Left renal pelvis (tissue), 4 donors: ENCODE measurements around the gene SPRY4. TPM values are rescaled to one million over a fixed set of nuclear protein-coding genes. Genes with fewer than 3 reads are reported as not detected.
"Not testable (repeated sequence)": the region's sequence is repeated elsewhere in the genome, so short reads cannot be mapped to it uniquely, and the experiment has no call there.

Source experiments
- DNase-seq, 4 donors: peaks; one replicate each; pipeline ENCODE4 v3.0.0-alpha.2; 2013; ENCODE audit warnings: low read depth in 4 of 4, low spot score in 3 of 4
- polyA plus RNA-seq, 4 donors: library from polyadenylated mRNA; unstranded; fragments of 120-200 nt; gene quantifications; one replicate each; pipeline ENCODE4 v1.2.1, GENCODE V29; 2013; ENCODE audit not compliant: insufficient read length in 4 of 4

Gene SPRY4
- polyA plus RNA-seq, 4 donors = 30.2 to 33.9 (median 33.5) TPM

DNA sequence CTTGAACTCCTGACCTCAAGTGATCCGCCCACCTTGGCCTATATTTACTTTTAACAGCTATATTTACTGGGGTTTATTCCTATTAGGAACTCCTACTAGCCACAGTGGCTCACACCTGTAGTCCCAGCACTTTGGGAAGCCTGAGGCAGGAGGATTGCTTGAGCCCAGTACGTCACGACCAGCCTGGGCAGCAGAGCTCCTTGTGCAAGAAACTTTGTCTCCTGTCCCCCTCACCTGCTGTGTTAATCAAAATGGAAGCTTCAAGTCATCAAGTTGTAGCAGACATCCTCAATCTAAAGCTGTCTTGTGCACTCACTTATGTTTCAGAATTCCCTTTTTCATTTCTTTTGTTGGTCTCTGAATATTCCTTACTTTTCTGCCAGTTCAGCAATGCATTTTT is 15.0 kb upstream of the SPRY4 start:
- DNase-seq = no peak

GRCh38 chr5:142334538-142334937 is 9.7 kb upstream of the SPRY4 start:
- no peak for DNase-seq

GRCh38 chr5:142333749-142334148 is 8.9 kb upstream of the SPRY4 start:
- not testable (repeated sequence) for DNase-seq

- DNase-seq = no peak
Measured at GRCh38 chr5:142330444-142330843, 5.6 kb upstream of the SPRY4 start.

- DNase-seq = no peak
Measured at GRCh38 chr5:142330026-142330425, 5.2 kb upstream of the SPRY4 start.

- DNase-seq = no peak
Measured at GRCh38 chr5:142327111-142327842, 2.5 kb upstream of the SPRY4 start.

DNA sequence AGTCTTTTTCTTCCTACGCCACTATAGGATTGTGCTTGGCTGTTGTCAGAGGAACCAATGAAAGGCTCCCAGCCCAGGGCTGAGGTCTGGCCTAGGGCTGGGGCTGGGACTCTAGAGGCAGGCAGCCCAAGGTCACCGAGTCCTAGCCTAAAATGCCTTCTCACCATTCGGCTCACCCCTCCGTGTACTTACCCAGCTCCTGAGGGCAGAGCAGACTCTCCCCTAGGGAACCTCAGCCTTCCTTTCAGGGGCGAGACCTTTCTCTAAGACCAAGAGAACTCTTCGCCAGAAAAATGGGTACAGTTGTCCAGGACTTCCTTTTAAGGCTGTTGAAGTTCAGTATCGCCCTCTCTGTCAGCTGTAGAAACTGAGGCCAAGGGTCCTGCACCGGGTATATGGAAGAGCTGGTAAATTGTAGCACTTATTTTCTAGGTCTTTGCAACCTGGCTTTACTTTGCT is 1.7 kb upstream of the SPRY4 start:
- DNase-seq = no peak

DNA sequence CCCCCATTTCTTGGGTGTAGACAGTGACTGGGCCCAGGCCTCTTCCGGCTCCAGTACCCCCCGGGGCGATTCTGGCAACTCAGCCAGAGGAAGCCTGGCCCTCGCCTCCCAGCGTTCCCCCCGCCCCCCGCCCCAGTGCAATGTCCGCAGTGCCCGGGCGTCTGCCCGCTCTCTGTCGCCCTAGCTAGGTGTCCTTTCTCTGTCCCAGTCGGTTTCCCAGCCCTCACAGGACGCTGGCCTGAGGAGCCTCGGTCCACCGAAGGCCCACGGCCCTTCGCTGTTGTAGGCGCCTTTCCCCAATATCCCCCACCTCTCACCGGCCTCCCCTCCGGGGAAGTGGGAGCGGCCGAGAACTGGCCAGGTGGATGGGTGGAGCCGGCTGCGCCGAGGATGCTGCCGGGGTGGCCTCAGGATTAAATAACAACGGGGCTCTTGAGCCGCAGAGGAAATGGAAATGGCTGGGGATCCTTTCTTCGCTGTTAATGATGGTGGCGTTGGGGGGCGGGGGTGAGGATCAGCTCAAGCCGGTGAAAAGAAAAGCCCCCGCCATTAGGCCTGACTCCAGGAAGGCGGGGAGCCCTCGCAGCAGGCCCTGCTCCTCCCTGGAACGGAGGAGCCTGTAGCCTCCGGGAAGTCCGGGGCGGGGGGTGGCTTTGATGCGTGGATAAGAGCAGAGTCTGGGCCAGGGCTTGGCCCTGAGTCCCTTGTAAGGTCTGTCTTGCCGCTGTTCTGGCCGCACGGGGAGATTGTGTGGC is 1.1 kb upstream of the SPRY4 start:
- DNase-seq = no peak

DNA sequence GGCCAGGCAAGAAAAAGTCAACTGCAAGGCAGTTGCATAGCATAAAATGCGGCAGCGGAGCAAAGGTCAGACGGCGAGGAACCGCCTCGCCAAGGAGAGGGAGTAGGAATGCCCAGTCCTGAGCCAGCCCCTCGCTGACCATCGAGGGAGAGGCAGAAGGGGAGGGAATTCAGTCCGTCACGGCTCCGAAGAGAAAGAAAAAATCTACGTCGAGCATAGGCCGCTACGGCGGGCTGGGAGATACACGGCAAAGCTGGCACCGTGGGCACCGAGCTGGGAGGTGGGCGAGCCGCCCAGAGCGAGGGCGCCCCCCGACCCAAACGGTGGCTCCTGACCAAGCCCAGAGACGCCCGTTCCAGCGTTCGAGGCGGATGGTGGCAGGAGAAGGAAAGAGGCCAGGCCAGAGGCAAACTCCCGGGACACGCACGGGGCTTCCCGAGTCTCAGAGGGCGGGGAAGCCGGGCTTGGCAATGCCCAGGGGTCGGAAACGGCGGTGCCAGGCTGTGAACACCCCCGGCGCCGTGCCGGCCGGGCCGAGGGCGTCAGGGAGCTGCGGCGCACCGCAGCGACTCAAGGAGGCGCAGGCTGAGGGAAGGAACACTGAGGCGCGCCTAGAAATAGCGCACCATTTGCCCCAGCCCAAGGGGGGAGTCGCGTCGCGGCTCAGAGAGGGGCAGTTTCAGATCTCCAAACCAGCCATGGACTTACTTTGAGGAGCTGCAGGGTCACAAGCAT is 518 bp downstream of the SPRY4 start:
- DNase-seq = no peak

- DNase-seq = no peak
Measured at GRCh38 chr5:142323480-142324135, 1.2 kb downstream of the SPRY4 start.

GRCh38 chr5:142322747-142323479 is 1.9 kb downstream of the SPRY4 start:
- no peak for DNase-seq

- DNase-seq = no peak
Measured at GRCh38 chr5:142322403-142322746, 2.4 kb downstream of the SPRY4 start.

- DNase-seq = no peak
Measured at GRCh38 chr5:142320851-142321560, 3.8 kb downstream of the SPRY4 start.

GRCh38 chr5:142320430-142320738 is 4.4 kb downstream of the SPRY4 start:
- no peak for DNase-seq

DNA sequence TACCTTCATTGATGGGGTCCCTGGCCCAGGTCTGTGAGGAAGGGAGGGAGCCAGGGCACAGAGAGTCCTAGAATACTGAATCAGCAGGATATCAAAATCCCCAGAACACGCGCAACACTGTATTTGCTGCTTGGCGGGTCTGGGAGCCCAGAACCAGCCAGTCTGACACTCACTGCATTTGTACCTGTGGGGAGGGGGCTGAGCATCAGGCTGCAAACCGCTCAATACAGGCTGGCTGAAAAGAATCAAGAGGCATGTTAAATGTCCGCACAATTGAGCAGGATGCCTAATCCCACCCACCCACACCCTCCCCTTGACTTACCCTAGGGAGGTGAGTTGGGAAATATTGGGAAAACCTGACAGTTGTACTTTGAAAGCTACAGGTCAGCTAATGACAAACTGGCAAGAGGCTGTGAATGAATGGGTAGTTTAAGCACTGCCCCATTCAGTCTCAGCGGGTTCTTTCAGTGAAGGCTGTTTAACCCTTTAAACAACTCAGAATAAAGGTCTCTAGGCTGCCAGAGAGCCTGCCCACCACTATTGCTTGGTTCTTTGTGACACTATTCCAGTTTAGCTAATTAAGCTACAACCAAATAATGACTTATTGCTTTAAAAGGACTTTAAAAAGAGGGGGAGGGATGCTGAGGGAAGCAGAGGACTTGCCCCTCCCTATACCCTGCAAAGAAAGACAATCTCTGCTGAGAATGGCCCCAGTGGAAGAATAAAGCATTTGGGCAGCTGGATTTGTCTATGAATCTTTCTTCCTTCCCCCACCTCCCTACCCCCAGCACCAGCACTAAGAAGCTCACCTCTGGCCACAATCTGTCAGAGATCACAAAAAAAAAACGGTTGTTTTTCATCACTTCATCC is 5.0 kb downstream of the SPRY4 start:
- DNase-seq = no peak

DNA sequence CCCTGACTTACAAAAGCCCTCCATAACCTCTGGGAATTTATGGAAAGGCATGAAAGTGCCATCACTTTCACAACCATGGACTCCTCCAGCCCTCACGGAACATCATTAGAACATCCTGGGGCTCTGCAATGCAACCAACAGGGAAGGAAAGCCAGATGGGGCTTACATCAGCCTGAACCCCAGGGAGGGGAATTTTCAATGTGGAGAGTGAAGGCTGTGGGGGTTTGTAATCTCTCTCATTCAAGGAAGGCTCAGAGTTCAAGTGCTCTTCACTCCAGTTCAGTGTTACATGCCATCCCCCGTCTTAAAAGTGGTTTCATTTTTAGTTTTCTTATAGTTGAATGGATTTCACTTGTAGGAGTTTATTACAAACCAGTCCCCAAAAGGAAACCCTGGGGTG is 5.7 kb downstream of the SPRY4 start:
- DNase-seq = no peak

GRCh38 chr5:142317753-142318152 is 7.1 kb downstream of the SPRY4 start:
- DNase-seq = no peak

DNA sequence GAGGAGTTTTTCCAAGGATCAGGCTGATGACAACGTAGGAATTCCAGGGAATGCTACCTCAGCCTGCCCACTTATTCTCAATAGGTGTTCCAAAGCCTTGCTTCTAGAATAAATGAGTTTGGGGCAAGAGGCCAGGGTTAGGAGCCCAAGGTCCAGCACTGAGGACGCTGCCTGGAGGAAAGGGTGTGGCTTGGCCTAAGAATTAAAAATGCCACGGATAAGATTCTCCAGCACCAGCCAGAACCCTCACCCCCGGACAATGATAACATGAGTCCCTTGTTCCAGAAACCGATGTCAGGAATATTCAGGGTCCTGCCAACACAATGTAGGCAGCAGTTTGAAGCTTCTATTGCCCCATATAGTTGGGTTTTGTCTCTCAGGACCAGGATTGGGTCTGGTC is 7.6 kb downstream of the SPRY4 start:
- DNase-seq = no peak

DNA sequence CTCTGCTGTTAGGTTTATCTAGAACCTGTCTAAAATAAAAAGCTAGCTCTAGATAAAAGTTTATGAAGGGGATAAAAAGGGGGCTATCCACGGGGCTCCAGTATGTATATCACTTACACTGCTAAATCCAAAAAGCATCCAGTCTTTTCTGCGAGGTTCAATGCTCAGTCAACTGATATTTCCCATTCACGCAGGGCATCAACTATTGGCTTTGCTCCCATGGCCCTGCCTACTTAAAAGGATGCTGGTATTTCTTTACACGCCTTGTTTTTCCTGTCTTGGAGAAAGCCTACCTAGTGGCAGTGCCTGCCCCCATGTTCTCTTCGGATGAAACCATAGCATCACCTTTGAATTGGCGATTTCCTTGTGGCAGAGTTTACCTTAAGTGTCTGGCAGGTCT is 8.1 kb downstream of the SPRY4 start:
- no peak for DNase-seq
